ENCODE results near the gene OR2A42. TPM values are rescaled to one million over a fixed set of nuclear protein-coding genes. Genes with fewer than 3 reads are reported as not detected.
A peak's percentile ranks its signal among the peaks of the same experiment; 100 is the strongest.
"Not testable (repeated sequence)": the region's sequence is repeated elsewhere in the genome, so short reads cannot be mapped to it uniquely, and the experiment has no call there.

Gene OR2A42
- not detected in 2 replicates for total RNA-seq (2014; rRNA removed; shearing (Covaris generic))
- polyA plus RNA-seq (2015; cell fraction: cytosol; rRNA removed), result not detected in 2 replicates
- not detected in 2 replicates for polyA plus RNA-seq (2015; cell fraction: nucleus; rRNA removed)

- in situ Hi-C loops (cut with HindIII; ENCODE audit: low pct_unique_long_range_greater_than_20kb, low sequenced_read_pairs); DNase-seq (ENCODE audit: low read depth, low spot score): not testable (repeated sequence)
Measured at GRCh38 chr7:144239365-144239764, at the start of gene OR2A42. OR2A42 (minus strand) TSS chr7:144239605; CDS start chr7:144232843, 6,762 bp downstream.

- in situ Hi-C loops (cut with HindIII; ENCODE audit: low pct_unique_long_range_greater_than_20kb, low sequenced_read_pairs); DNase-seq (ENCODE audit: low read depth, low spot score): not testable (repeated sequence)
Measured at GRCh38 chr7:144287171-144287784, 47.9 kb upstream of the OR2A42 start.

- in situ Hi-C loops (cut with HindIII; ENCODE audit: low pct_unique_long_range_greater_than_20kb, low sequenced_read_pairs); DNase-seq (ENCODE audit: low read depth, low spot score): not testable (repeated sequence)
Measured at GRCh38 chr7:144283716-144284115, 44.3 kb upstream of the OR2A42 start.

GRCh38 chr7:144282490-144282889 lies 43.1 kb upstream of the OR2A42 start:
- in situ Hi-C loops (cut with HindIII; ENCODE audit: low pct_unique_long_range_greater_than_20kb, low sequenced_read_pairs); DNase-seq (ENCODE audit: low read depth, low spot score): not testable (repeated sequence)

- DNase-seq (ENCODE audit: low read depth, low spot score); in situ Hi-C loops (cut with HindIII; ENCODE audit: low pct_unique_long_range_greater_than_20kb, low sequenced_read_pairs): not testable (repeated sequence)
Measured at GRCh38 chr7:144281981-144282380, 42.6 kb upstream of the OR2A42 start.

- in situ Hi-C loops (cut with HindIII; ENCODE audit: low pct_unique_long_range_greater_than_20kb, low sequenced_read_pairs); DNase-seq (ENCODE audit: low read depth, low spot score): not testable (repeated sequence)
Measured at GRCh38 chr7:144280010-144280409, 40.6 kb upstream of the OR2A42 start.

- DNase-seq (ENCODE audit: low read depth, low spot score); in situ Hi-C loops (cut with HindIII; ENCODE audit: low pct_unique_long_range_greater_than_20kb, low sequenced_read_pairs): not testable (repeated sequence)
Measured at GRCh38 chr7:144275281-144275680, 35.9 kb upstream of the OR2A42 start.

- in situ Hi-C loops (cut with HindIII; ENCODE audit: low pct_unique_long_range_greater_than_20kb, low sequenced_read_pairs); DNase-seq (ENCODE audit: low read depth, low spot score): not testable (repeated sequence)
Measured at GRCh38 chr7:144269188-144269587, 29.8 kb upstream of the OR2A42 start, which contains the start of gene CTAGE8. CTAGE8 (minus strand) TSS chr7:144269288; CDS start chr7:144269250, 38 bp downstream.

GRCh38 chr7:144264692-144265091 lies 25.3 kb upstream of the OR2A42 start, which contains the start of gene OR2A7:
OR2A7 (minus strand) TSS chr7:144264792; CDS start chr7:144259628, 5,164 bp downstream.
- DNase-seq (ENCODE audit: low read depth, low spot score); in situ Hi-C loops (cut with HindIII; ENCODE audit: low pct_unique_long_range_greater_than_20kb, low sequenced_read_pairs): not testable (repeated sequence)

GRCh38 chr7:144262128-144262527 lies 22.7 kb upstream of the OR2A42 start:
- in situ Hi-C loops (cut with HindIII; ENCODE audit: low pct_unique_long_range_greater_than_20kb, low sequenced_read_pairs), result not testable (repeated sequence)

GRCh38 chr7:144259067-144259466 lies 19.7 kb upstream of the OR2A42 start:
- in situ Hi-C loops (cut with HindIII; ENCODE audit: low pct_unique_long_range_greater_than_20kb, low sequenced_read_pairs); DNase-seq (ENCODE audit: low read depth, low spot score): not testable (repeated sequence)

More at GRCh38 chr7:144262128-144262527, 22.7 kb upstream of the OR2A42 start:
- DNase-seq (ENCODE audit: low read depth, low spot score), result not testable (repeated sequence)

- in situ Hi-C loops (cut with HindIII; ENCODE audit: low pct_unique_long_range_greater_than_20kb, low sequenced_read_pairs), result no loop called here
- peak; percentile 15 for DNase-seq (ENCODE audit: low read depth, low spot score)
Measured at GRCh38 chr7:144256112-144256511, 16.7 kb upstream of the OR2A42 start.

GRCh38 chr7:144255471-144255897 lies 16.1 kb upstream of the OR2A42 start:
- DNase-seq (ENCODE audit: low read depth, low spot score), result peak; percentile 2
- in situ Hi-C loops (cut with HindIII; ENCODE audit: low pct_unique_long_range_greater_than_20kb, low sequenced_read_pairs), result no loop called here

GRCh38 chr7:144252307-144252706 lies 12.9 kb upstream of the OR2A42 start:
- in situ Hi-C loops (cut with HindIII; ENCODE audit: low pct_unique_long_range_greater_than_20kb, low sequenced_read_pairs), result not testable (repeated sequence)

GRCh38 chr7:144247674-144248330 lies 8.4 kb upstream of the OR2A42 start:
- in situ Hi-C loops (cut with HindIII; ENCODE audit: low pct_unique_long_range_greater_than_20kb, low sequenced_read_pairs); DNase-seq (ENCODE audit: low read depth, low spot score): not testable (repeated sequence)

More at GRCh38 chr7:144252307-144252706, 12.9 kb upstream of the OR2A42 start:
- not testable (repeated sequence) for DNase-seq (ENCODE audit: low read depth, low spot score)

- DNase-seq (ENCODE audit: low read depth, low spot score); in situ Hi-C loops (cut with HindIII; ENCODE audit: low pct_unique_long_range_greater_than_20kb, low sequenced_read_pairs): not testable (repeated sequence)
Measured at GRCh38 chr7:144246967-144247366, 7.6 kb upstream of the OR2A42 start.

GRCh38 chr7:144245372-144245771 lies 6.0 kb upstream of the OR2A42 start:
- in situ Hi-C loops (cut with HindIII; ENCODE audit: low pct_unique_long_range_greater_than_20kb, low sequenced_read_pairs); DNase-seq (ENCODE audit: low read depth, low spot score): not testable (repeated sequence)

- in situ Hi-C loops (cut with HindIII; ENCODE audit: low pct_unique_long_range_greater_than_20kb, low sequenced_read_pairs), result not testable (repeated sequence)
Measured at GRCh38 chr7:144238530-144239082, 799 bp downstream of the OR2A42 start.

More at GRCh38 chr7:144238530-144239082, 799 bp downstream of the OR2A42 start:
- DNase-seq (ENCODE audit: low read depth, low spot score), result not testable (repeated sequence)
